Mesenchymal stem cell (in vitro differentiated cells and primary cell): Measurements from ENCODE around the gene UFSP1.
A peak's percentile ranks its signal among the peaks of the same experiment; 100 is the strongest.

Experiments
- DNase-seq: peaks from one replicate; pipeline ENCODE4 v3.0.0-alpha.2; 2013
- H2AFZ ChIP-seq: one replicate; pipeline ENCODE4 v1.6.1; 2013; ENCODE audit warnings: low read depth, mild to moderate bottlenecking, control low read depth, inconsistent platforms, low read length, moderate library complexity
- H2AK5ac ChIP-seq: 2 replicates; pipeline ENCODE4 v1.6.1; 2013; ENCODE audit warnings: low read length, moderate library complexity, mild to moderate bottlenecking, inconsistent platforms; ENCODE audit not compliant: severe bottlenecking
- H2BK120ac ChIP-seq: one replicate; pipeline ENCODE4 v1.6.1; 2013; ENCODE audit warnings: low read depth, mild to moderate bottlenecking, inconsistent platforms, low read length, moderate library complexity
- H2BK12ac ChIP-seq, 2 experiments: one replicate each; pipeline ENCODE4 v1.6.1; 2013; ENCODE audit warnings: inconsistent platforms in 2 of 2, low read length in 2 of 2, mild to moderate bottlenecking in 2 of 2, moderate library complexity in 2 of 2, control low read depth in 1 of 2
- H2BK15ac ChIP-seq: one replicate; pipeline ENCODE4 v1.6.1; 2013; ENCODE audit warnings: mild to moderate bottlenecking, low read depth, inconsistent platforms; ENCODE audit not compliant: poor library complexity, severe bottlenecking
- H2BK5ac ChIP-seq: 2 replicates; pipeline ENCODE4 v1.6.1; 2013; ENCODE audit warnings: low read depth, mild to moderate bottlenecking, low read length, control low read depth, inconsistent platforms; ENCODE audit not compliant: poor library complexity, severe bottlenecking
- H3K14ac ChIP-seq, 2 experiments: one replicate each; pipeline ENCODE4 v1.6.1; 2013; ENCODE audit warnings: inconsistent platforms in 2 of 2, low read length in 2 of 2, control low read depth in 1 of 2, mild to moderate bottlenecking in 1 of 2, moderate library complexity in 1 of 2
- H3K18ac ChIP-seq, 2 experiments: one replicate each; pipeline ENCODE4 v1.6.1; 2013; ENCODE audit warnings: inconsistent platforms in 2 of 2, low read length in 2 of 2, control low read depth in 1 of 2, low read depth in 1 of 2, mild to moderate bottlenecking in 1 of 2
- H3K23ac ChIP-seq, 2 experiments: one replicate each; pipeline ENCODE4 v1.6.1; 2013; ENCODE audit warnings: inconsistent platforms in 2 of 2, low read length in 2 of 2, mild to moderate bottlenecking in 2 of 2, moderate library complexity in 2 of 2, control low read depth in 1 of 2
- H3K27ac ChIP-seq: 2 replicates; pipeline ENCODE4 v1.5.1; 2013; ENCODE audit warnings: mild to moderate bottlenecking, moderate library complexity, low read length, control low read depth, inconsistent platforms; ENCODE audit not compliant: poor library complexity, severe bottlenecking
- H3K27me3 ChIP-seq, 2 experiments: 2 replicates each; pipeline versions ENCODE4 v1.6.1 to v1.7.0; 2013; ENCODE audit warnings: low read length in 2 of 2, mild to moderate bottlenecking in 2 of 2, moderate library complexity in 2 of 2, control low read depth in 1 of 2, inconsistent platforms in 1 of 2; ENCODE audit not compliant: control insufficient read depth in 1 of 2, insufficient read depth in 1 of 2
- H3K36me3 ChIP-seq, 2 experiments: 2 replicates each; pipeline versions ENCODE4 v1.6.1 to v1.7.0; 2013; ENCODE audit warnings: low read length in 2 of 2, control low read depth in 1 of 2, inconsistent platforms in 1 of 2, low read depth in 1 of 2, mild to moderate bottlenecking in 1 of 2; ENCODE audit not compliant: insufficient read depth in 2 of 2, control insufficient read depth in 1 of 2
- H3K4ac ChIP-seq, 2 experiments: one replicate each; pipeline ENCODE4 v1.6.1; 2013; ENCODE audit warnings: inconsistent platforms in 2 of 2, low read length in 2 of 2, mild to moderate bottlenecking in 2 of 2, moderate library complexity in 2 of 2, control low read depth in 1 of 2, low read depth in 1 of 2
- H3K4me1 ChIP-seq: 2 replicates; pipeline ENCODE4 v1.6.1; 2013; ENCODE audit warnings: low read depth, low read length, control low read depth; ENCODE audit not compliant: control insufficient read depth, insufficient read depth
- H3K4me2 ChIP-seq: 2 replicates; pipeline ENCODE4 v1.6.1; 2013; ENCODE audit warnings: low read length, mild to moderate bottlenecking, inconsistent platforms; ENCODE audit not compliant: poor library complexity, severe bottlenecking
- H3K4me3 ChIP-seq, 2 experiments: 2 replicates each; pipeline versions ENCODE4 v1.5.1 to v1.7.0; 2013; ENCODE audit warnings: low read length in 2 of 2, mild to moderate bottlenecking in 2 of 2, control low read depth in 1 of 2, low read depth in 1 of 2; ENCODE audit not compliant: insufficient read depth in 1 of 2
- H3K79me1 ChIP-seq: replicated peaks from 2 replicates; pipeline ENCODE4 v1.6.1; 2013; ENCODE audit warnings: mild to moderate bottlenecking, control low read depth, low read length, inconsistent platforms; ENCODE audit not compliant: poor library complexity, severe bottlenecking
- H3K9ac ChIP-seq: 2 replicates; pipeline ENCODE4 v1.7.0; 2013; ENCODE audit warnings: mild to moderate bottlenecking, low read length, moderate library complexity
- H3K9me3 ChIP-seq: 2 replicates; pipeline ENCODE4 v1.7.0; 2013; ENCODE audit warnings: mild to moderate bottlenecking, low read length; ENCODE audit not compliant: control insufficient read depth
- H4K8ac ChIP-seq: one replicate; pipeline ENCODE4 v1.6.1; 2013; ENCODE audit warnings: inconsistent platforms, mild to moderate bottlenecking, low read length, moderate library complexity
- H4K91ac ChIP-seq: one replicate; pipeline ENCODE4 v1.6.1; 2013; ENCODE audit warnings: mild to moderate bottlenecking, low read length, inconsistent platforms
- WGBS: methylation state at CpG from one replicate; pipeline ENCODE4 v1.1.7; 2013; ENCODE audit warnings: mixed read lengths; 5-methylcytosine and 5-hydroxymethylcytosine counted together

The UFSP1 gene

GRCh38 chr7:100878013-100878412 lies 11.5 kb downstream of the UFSP1 start:
- Histone ChIP-seq H3K4ac (no peak overlapping the region), H3K79me1 (peaks cover 22% of the 10 kb centered on the region), H3K18ac (no peak overlapping the region), H4K8ac (no peak overlapping the region), H3K4me3 (no peak overlapping the region), H2BK12ac (no peak overlapping the region), H2AK5ac (no peak overlapping the region), H3K4me2 (no peak overlapping the region), H3K9ac (peak overlapping the region; percentile 29), H3K36me3 (peaks cover 63 to 76% of the 10 kb centered on the region in 2 experiments), H3K23ac (no peak overlapping the region), H3K4me1 (peaks cover 23% of the 10 kb centered on the region), H3K9me3 (no peaks in the 10 kb centered on the region), H4K91ac (no peak overlapping the region), H3K14ac (no peak overlapping the region), H2BK5ac (no peak overlapping the region), H3K27me3 (no peaks in the 10 kb centered on the region), H2AFZ (no peak overlapping the region), H2BK15ac (no peak overlapping the region), H2BK120ac (no peak overlapping the region), H3K27ac (no peak overlapping the region)
- no peak for DNase-seq
- 90% methylated on average over 7 of the region's 7 CpGs for WGBS

GRCh38 chr7:100875356-100875751 lies 14.2 kb downstream of the UFSP1 start:
- peak overlapping the region; percentile 94 for H3K9ac ChIP-seq
- H3K23ac ChIP-seq: peak overlapping the region; percentile 90 to 92
- 1% methylated on average over 23 of the region's 39 CpGs for WGBS
- peak overlapping the region; percentile 50 for H2BK5ac ChIP-seq
- H2BK12ac ChIP-seq: peak overlapping the region in 1 of 2 experiments; percentile 15
- H3K4me3 ChIP-seq: peak overlapping the region; percentile 96 to 100
- H4K8ac ChIP-seq: no peak overlapping the region
- H3K4ac ChIP-seq: peak overlapping the region; percentile 79 to 95
- H2AK5ac ChIP-seq: no peak overlapping the region
- peak overlapping the region; percentile 80 to 87 for H3K14ac ChIP-seq
- H3K27me3 ChIP-seq: no peaks in the 10 kb centered on the region
- peak overlapping the region; percentile 93 to 96 for H3K18ac ChIP-seq
- H3K36me3 ChIP-seq: peaks cover 63 to 75% of the 10 kb centered on the region in 2 experiments
- peak overlapping the region; percentile 34 for H4K91ac ChIP-seq
- no peak for DNase-seq
- H2BK15ac ChIP-seq: peak overlapping the region; percentile 86
- H3K27ac ChIP-seq: peak overlapping the region; percentile 81
- peak overlapping the region; percentile 8 for H2AFZ ChIP-seq
- H3K4me2 ChIP-seq: peak overlapping the region; percentile 64
- H3K9me3 ChIP-seq: no peaks in the 10 kb centered on the region
- H2BK120ac ChIP-seq: peak overlapping the region; percentile 2
- peaks cover 27% of the 10 kb centered on the region for H3K4me1 ChIP-seq
- H3K79me1 ChIP-seq: peaks cover 14% of the 10 kb centered on the region

- Histone ChIP-seq H3K9ac (peak within 1 kb of the TSS; percentile 94), H3K36me3 (peaks cover 63 to 77% of the 10 kb centered on the region in 2 experiments), H2BK120ac (peak within 1 kb of the TSS; percentile 67), H2AFZ (peak within 1 kb of the TSS; percentile 36), H4K8ac (peak within 1 kb of the TSS; percentile 100), H3K27ac (peak within 1 kb of the TSS; percentile 97), H3K4ac (peak within 1 kb of the TSS; percentile 86 to 95), H3K4me3 (peak within 1 kb of the TSS; percentile 96 to 100), H3K4me1 (peaks cover 28% of the 10 kb centered on the region), H2BK15ac (peak within 1 kb of the TSS; percentile 86), H3K27me3 (no peaks in the 10 kb centered on the region), H2BK12ac (peak within 1 kb of the TSS in 1 of 2 experiments; percentile 15), H3K18ac (peak within 1 kb of the TSS; percentile 96 to 99), H3K23ac (peak within 1 kb of the TSS; percentile 90 to 92), H2AK5ac (peak within 1 kb of the TSS; percentile 17), H3K79me1 (peaks cover 15% of the 10 kb centered on the region), H3K4me2 (peak within 1 kb of the TSS; percentile 85), H3K9me3 (no peaks in the 10 kb centered on the region), H4K91ac (peak within 1 kb of the TSS; percentile 100), H3K14ac (peak within 1 kb of the TSS; percentile 80 to 87), H2BK5ac (peak within 1 kb of the TSS; percentile 86)
- 4% methylated on average over 74 of the region's 79 CpGs for WGBS
- peak; percentile 97 for DNase-seq
Observed at GRCh38 chr7:100874577-100875355, 14.7 kb downstream of the UFSP1 start, which contains the start of gene SRRT. SRRT (plus strand) TSS chr7:100875103; CDS start chr7:100875591, 488 bp downstream.

GRCh38 chr7:100874300-100874576 lies 15.3 kb downstream of the UFSP1 start:
- Histone ChIP-seq H3K23ac (no peak overlapping the region), H3K18ac (peak overlapping the region in 1 of 2 experiments; percentile 99), H2BK5ac (no peak overlapping the region), H3K27me3 (no peaks in the 10 kb centered on the region), H4K91ac (peak overlapping the region; percentile 100), H2AFZ (no peak overlapping the region), H3K4me1 (peaks cover 28% of the 10 kb centered on the region), H2AK5ac (peak overlapping the region; percentile 17), H3K4ac (peak overlapping the region; percentile 86 to 95), H3K9ac (peak overlapping the region; percentile 94), H3K79me1 (peaks cover 15% of the 10 kb centered on the region), H3K36me3 (peaks cover 60 to 72% of the 10 kb centered on the region in 2 experiments), H2BK120ac (peak overlapping the region; percentile 67), H3K9me3 (no peaks in the 10 kb centered on the region), H2BK15ac (no peak overlapping the region), H4K8ac (peak overlapping the region; percentile 100), H3K27ac (peak overlapping the region; percentile 97), H2BK12ac (no peak overlapping the region), H3K4me3 (peak overlapping the region; percentile 63 to 100), H3K4me2 (peak overlapping the region; percentile 85), H3K14ac (no peak overlapping the region)
- 85% methylated on average over 8 of the region's 8 CpGs for WGBS
- no peak for DNase-seq
